BLaER1 treated with 17β-estradiol and CSF1 and Interleukin-3, amounts not matched to agents 10 nM and 100 nM (cell line): ENCODE results near the gene NDUFS7.

Experiments used
- H3K27ac ChIP-seq, 11 experiments: shearing (Covaris generic); formaldehyde crosslinking; 2 replicates each; pipeline ENCODE4 v1.8.1; 2022
- H3K27me3 ChIP-seq, 11 experiments: shearing (Covaris generic); formaldehyde crosslinking; 2 replicates each; pipeline ENCODE4 v1.8.1; 2022
- H3K36me3 ChIP-seq, 11 experiments: shearing (Covaris generic); formaldehyde crosslinking; 2 replicates each; pipeline ENCODE4 v1.8.1; 2022
- H3K4me1 ChIP-seq, 10 experiments: shearing (Covaris generic); formaldehyde crosslinking; 2 replicates each; pipeline ENCODE4 v1.8.1; 2022
- H3K4me2 ChIP-seq, 11 experiments: shearing (Covaris generic); formaldehyde crosslinking; 2 replicates each; pipeline ENCODE4 v1.8.1; 2022
- H3K4me3 ChIP-seq, 10 experiments: shearing (Covaris generic); formaldehyde crosslinking; 2 replicates each; pipeline ENCODE4 v1.8.1; 2022
- H3K9ac ChIP-seq, 11 experiments: shearing (Covaris generic); formaldehyde crosslinking; 2 replicates each; pipeline ENCODE4 v1.8.1; 2022
- H3K9me3 ChIP-seq, 11 experiments: shearing (Covaris generic); formaldehyde crosslinking; replicated peaks in 1 of 11; 2 replicates each; pipeline ENCODE4 v1.8.1; 2022
- H4K20me1 ChIP-seq, 11 experiments: shearing (Covaris generic); formaldehyde crosslinking; 2 replicates each; pipeline ENCODE4 v1.8.1; 2022
- Cebpa-rat ChIP-seq, 11 experiments: shearing (Covaris generic); IDR thresholded peaks; 2 replicates each; pipeline ENCODE4 v1.8.1; 2022

NDUFS7 gene

GRCh38 chr19:1354970-1355567 is 28.6 kb upstream of the NDUFS7 start:
- H3K4me1 ChIP-seq = peaks cover 23 to 49% (median 38%) of the 10 kb centered on the region in 10 experiments
- peak overlapping the region; percentile 28 to 86 (median 76); a peak in 21 of 22 replicates for H3K27ac ChIP-seq
- TF ChIP-seq Cebpa-rat (IDR thresholded peaks at IDR 0.05) = no peak

GRCh38 chr19:1355568-1356507 is 27.9 kb upstream of the NDUFS7 start:
- Histone ChIP-seq H3K4me1 (peaks cover 31 to 57% (median 46%) of the 10 kb centered on the region in 10 experiments), H4K20me1 (peaks cover 0 to 35% (median 7%) of the 10 kb centered on the region in 11 experiments; a peak in 12 of 22 replicates), H3K9me3 (no peaks in the 10 kb centered on the region), H3K27ac (peak overlapping the region in 9 of 11 experiments; percentile 67 to 86 (median 78); a peak in 16 of 22 replicates), H3K4me2 (peak overlapping the region; percentile 75 to 98 (median 94)), H3K9ac (peak overlapping the region; percentile 78 to 90 (median 84); a peak in 21 of 22 replicates), H3K4me3 (peak overlapping the region; percentile 78 to 94 (median 87)), H3K27me3 (no peaks in the 10 kb centered on the region; a peak in 1 of 22 replicates), H3K36me3 (peaks cover 33 to 43% (median 40%) of the 10 kb centered on the region in 11 experiments)
- TF ChIP-seq Cebpa-rat (IDR thresholded peaks at IDR 0.05) = no peak

More at GRCh38 chr19:1354970-1355567, 28.6 kb upstream of the NDUFS7 start:
- Histone ChIP-seq H3K9ac (peak overlapping the region; percentile 78 to 90 (median 84)), H3K36me3 (peaks cover 27 to 36% (median 32%) of the 10 kb centered on the region in 11 experiments), H3K4me2 (peak overlapping the region; percentile 75 to 98 (median 94)), H3K4me3 (peak overlapping the region; percentile 78 to 94 (median 87)), H4K20me1 (peaks cover 0 to 27% (median 7%) of the 10 kb centered on the region in 11 experiments; a peak in 12 of 22 replicates), H3K27me3 (no peaks in the 10 kb centered on the region; a peak in 1 of 22 replicates), H3K9me3 (no peaks in the 10 kb centered on the region)

- peaks cover 0 to 42% (median 8%) of the 10 kb centered on the region in 11 experiments; a peak in 12 of 22 replicates for H4K20me1 ChIP-seq
- no peak for TF ChIP-seq Cebpa-rat (IDR thresholded peaks at IDR 0.05)
- H3K4me1 ChIP-seq = peaks cover 37 to 63% (median 52%) of the 10 kb centered on the region in 10 experiments
- H3K9ac ChIP-seq = peak overlapping the region in 4 of 11 experiments; percentile 84 to 90 (median 88); a peak in 4 of 22 replicates
- H3K4me2 ChIP-seq = peak overlapping the region; percentile 75 to 98 (median 94)
- no peaks in the 10 kb centered on the region; a peak in 1 of 22 replicates for H3K27me3 ChIP-seq
- H3K27ac ChIP-seq = no peak overlapping the region
- no peaks in the 10 kb centered on the region for H3K9me3 ChIP-seq
- peak overlapping the region in 3 of 10 experiments; percentile 78 to 85 (median 85); a peak in 3 of 20 replicates for H3K4me3 ChIP-seq
- peaks cover 33 to 43% (median 40%) of the 10 kb centered on the region in 11 experiments for H3K36me3 ChIP-seq
Measured at GRCh38 chr19:1356508-1356865, 27.2 kb upstream of the NDUFS7 start.

GRCh38 chr19:1357531-1358109 is 26.1 kb upstream of the NDUFS7 start:
- no peak overlapping the region for H3K9ac ChIP-seq
- peaks cover 0 to 6% (median 0%) of the 10 kb centered on the region in 11 experiments; a peak in 2 of 22 replicates for H3K27me3 ChIP-seq
- H4K20me1 ChIP-seq = peaks cover 0 to 53% (median 8%) of the 10 kb centered on the region in 11 experiments; a peak in 12 of 22 replicates
- no peaks in the 10 kb centered on the region for H3K9me3 ChIP-seq
- peaks cover 49 to 74% (median 63%) of the 10 kb centered on the region in 10 experiments for H3K4me1 ChIP-seq
- H3K4me2 ChIP-seq = no peak overlapping the region; a peak in 1 of 22 replicates
- peaks cover 38 to 50% (median 47%) of the 10 kb centered on the region in 11 experiments for H3K36me3 ChIP-seq
- no peak for TF ChIP-seq Cebpa-rat (IDR thresholded peaks at IDR 0.05)
- H3K27ac ChIP-seq = no peak overlapping the region
- no peak overlapping the region for H3K4me3 ChIP-seq

- Histone ChIP-seq H3K4me2 (peak overlapping the region; percentile 81 to 100 (median 95)), H3K36me3 (peaks cover 42 to 57% (median 47%) of the 10 kb centered on the region in 11 experiments), H4K20me1 (peaks cover 0 to 66% (median 8%) of the 10 kb centered on the region in 11 experiments; a peak in 13 of 22 replicates), H3K4me3 (peak overlapping the region in 9 of 10 experiments; percentile 21 to 59 (median 46); a peak in 18 of 20 replicates), H3K9me3 (no peaks in the 10 kb centered on the region), H3K27ac (peak overlapping the region in 9 of 11 experiments; percentile 49 to 92 (median 76); a peak in 18 of 22 replicates), H3K27me3 (peaks cover 0 to 12% (median 0%) of the 10 kb centered on the region in 11 experiments; a peak in 2 of 22 replicates), H3K9ac (peak overlapping the region in 9 of 11 experiments; percentile 34 to 81 (median 66); a peak in 20 of 22 replicates), H3K4me1 (peaks cover 60 to 88% (median 79%) of the 10 kb centered on the region in 10 experiments)
- TF ChIP-seq Cebpa-rat (IDR thresholded peaks at IDR 0.05) = no peak
Measured at GRCh38 chr19:1360126-1360817, 23.4 kb upstream of the NDUFS7 start.

- Histone ChIP-seq H3K4me3 (peak overlapping the region in 9 of 10 experiments; percentile 21 to 59 (median 46); a peak in 19 of 20 replicates), H3K27ac (peak overlapping the region in 9 of 11 experiments; percentile 49 to 92 (median 76); a peak in 18 of 22 replicates), H3K36me3 (peaks cover 42 to 64% (median 50%) of the 10 kb centered on the region in 11 experiments), H4K20me1 (peaks cover 0 to 70% (median 5%) of the 10 kb centered on the region in 11 experiments; a peak in 13 of 22 replicates), H3K27me3 (peaks cover 0 to 12% (median 0%) of the 10 kb centered on the region in 11 experiments; a peak in 2 of 22 replicates), H3K4me1 (peaks cover 63 to 90% (median 80%) of the 10 kb centered on the region in 10 experiments), H3K9ac (peak overlapping the region in 10 of 11 experiments; percentile 34 to 81 (median 62); a peak in 20 of 22 replicates), H3K9me3 (no peaks in the 10 kb centered on the region), H3K4me2 (peak overlapping the region; percentile 81 to 100 (median 95))
- no peak for TF ChIP-seq Cebpa-rat (IDR thresholded peaks at IDR 0.05)
Measured at GRCh38 chr19:1360818-1361461, 22.8 kb upstream of the NDUFS7 start.
